Osteocyte (in vitro differentiated cells): ENCODE results near the gene RICTOR. TPM values are rescaled to one million over a fixed set of nuclear protein-coding genes. Genes with fewer than 3 reads are reported as not detected.

Experiments
- DNase-seq: peaks from one replicate; pipeline ENCODE4 v3.0.0; 2021; ENCODE audit warnings: mixed read lengths; ENCODE audit not compliant: unreplicated experiment; ENCODE audit errors: extremely low spot score
- H3K27ac Mint-ChIP-seq: one replicate; pipeline ENCODE4 v1.8.0; 2021; ENCODE audit warnings: mild to moderate bottlenecking, mixed read lengths; ENCODE audit not compliant: unreplicated experiment
- H3K27me3 Mint-ChIP-seq: one replicate; pipeline ENCODE4 v1.8.0; 2021; ENCODE audit warnings: mixed read lengths; ENCODE audit not compliant: unreplicated experiment
- H3K36me3 Mint-ChIP-seq: one replicate; pipeline ENCODE4 v1.8.0; 2021; ENCODE audit warnings: mixed read lengths; ENCODE audit not compliant: unreplicated experiment
- H3K4me1 Mint-ChIP-seq: one replicate; pipeline ENCODE4 v1.8.0; 2021; ENCODE audit warnings: mixed read lengths; ENCODE audit not compliant: unreplicated experiment
- H3K4me3 Mint-ChIP-seq: one replicate; pipeline ENCODE4 v1.8.0; 2021; ENCODE audit warnings: mild to moderate bottlenecking, moderate library complexity, mixed read lengths; ENCODE audit not compliant: unreplicated experiment
- H3K9me3 Mint-ChIP-seq: one replicate; pipeline ENCODE4 v1.8.0; 2021; ENCODE audit warnings: mixed read lengths; ENCODE audit not compliant: unreplicated experiment
- CTCF ChIP-seq: fragments of 200-600 bp; sonication (generic); IDR thresholded peaks from 2 replicates; pipeline ENCODE4 v1.5.0; 2021; ENCODE audit warnings: antibody characterized with exemption, mild to moderate bottlenecking, moderate library complexity
- total RNA-seq: library from RNA; stranded (reverse); gene quantifications from 2 replicates; pipeline ENCODE4 v1.2.1, GENCODE V29; 2021

Gene RICTOR
- total RNA-seq, 1 donor from 2014 or later: 31.2 TPM

GRCh38 chr5:38985909-38986452 lies 88.2 kb downstream of the RICTOR start:
- DNase-seq: no peak
- TF ChIP-seq CTCF: no peak
- Mint-ChIP-seq H3K9me3 (peaks cover 29% of the 10 kb centered on the region), H3K4me1 (no peaks in the 10 kb centered on the region), H3K27me3 (no peaks in the 10 kb centered on the region), H3K36me3 (peaks cover 46% of the 10 kb centered on the region), H3K4me3 (no peak overlapping the region), H3K27ac (no peak overlapping the region)

- H3K27ac Mint-ChIP-seq: no peak overlapping the region
- peaks cover 19% of the 10 kb centered on the region for H3K36me3 Mint-ChIP-seq
- no peak overlapping the region for H3K4me3 Mint-ChIP-seq
- no peaks in the 10 kb centered on the region for H3K27me3 Mint-ChIP-seq
- no peaks in the 10 kb centered on the region for H3K9me3 Mint-ChIP-seq
- no peak for DNase-seq
- H3K4me1 Mint-ChIP-seq: no peaks in the 10 kb centered on the region
- no peak for TF ChIP-seq CTCF
Measured at GRCh38 chr5:38979535-38979934, 94.7 kb downstream of the RICTOR start.

DNA sequence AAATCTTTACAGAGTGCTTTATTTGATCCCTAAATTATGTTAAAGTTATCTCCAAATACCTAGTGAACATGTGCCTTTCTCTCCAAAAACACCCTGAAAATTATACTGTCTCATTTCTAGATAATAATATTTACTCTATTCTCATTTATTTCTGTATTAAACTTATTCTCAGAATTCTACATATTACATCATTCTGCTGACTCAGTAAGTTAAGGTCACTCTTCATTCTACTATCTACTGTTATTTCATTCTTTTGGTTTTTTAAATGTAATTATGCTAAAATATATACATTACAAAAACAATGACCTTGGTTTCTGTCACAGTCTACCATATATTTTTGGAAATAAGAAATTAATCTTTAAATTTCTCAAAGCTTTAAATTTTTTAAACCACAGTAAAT lies 96.2 kb downstream of the RICTOR start:
- no peaks in the 10 kb centered on the region for H3K4me1 Mint-ChIP-seq
- no peak overlapping the region for H3K27ac Mint-ChIP-seq
- no peak overlapping the region for H3K4me3 Mint-ChIP-seq
- DNase-seq: no peak
- H3K27me3 Mint-ChIP-seq: no peaks in the 10 kb centered on the region
- peaks cover 20% of the 10 kb centered on the region for H3K36me3 Mint-ChIP-seq
- H3K9me3 Mint-ChIP-seq: no peaks in the 10 kb centered on the region
- TF ChIP-seq CTCF: no peak

DNA sequence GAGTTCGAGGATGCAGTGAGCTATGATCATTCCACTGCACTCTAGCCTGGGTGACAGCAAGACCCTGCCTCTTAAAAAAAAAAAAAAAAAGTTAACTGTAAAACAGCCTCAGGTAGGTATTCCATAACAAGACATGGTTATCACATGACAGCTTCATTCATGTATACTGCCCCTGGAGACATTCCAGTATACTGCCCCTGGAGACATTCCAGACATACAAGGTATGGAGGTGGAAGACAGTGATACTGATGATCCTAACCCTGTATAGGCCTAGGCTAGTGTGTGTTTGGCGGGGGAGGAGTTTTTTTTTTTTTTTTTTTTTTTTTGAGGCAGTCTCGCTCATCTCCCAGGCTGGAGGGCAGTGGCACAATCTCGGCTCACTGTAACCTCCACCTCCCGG lies 105.5 kb downstream of the RICTOR start:
- Mint-ChIP-seq H3K27ac (no peak overlapping the region), H3K27me3 (no peaks in the 10 kb centered on the region), H3K36me3 (peaks cover 23% of the 10 kb centered on the region), H3K9me3 (no peaks in the 10 kb centered on the region), H3K4me3 (no peak overlapping the region), H3K4me1 (no peaks in the 10 kb centered on the region)
- no peak for DNase-seq
- TF ChIP-seq CTCF: no peak

DNA sequence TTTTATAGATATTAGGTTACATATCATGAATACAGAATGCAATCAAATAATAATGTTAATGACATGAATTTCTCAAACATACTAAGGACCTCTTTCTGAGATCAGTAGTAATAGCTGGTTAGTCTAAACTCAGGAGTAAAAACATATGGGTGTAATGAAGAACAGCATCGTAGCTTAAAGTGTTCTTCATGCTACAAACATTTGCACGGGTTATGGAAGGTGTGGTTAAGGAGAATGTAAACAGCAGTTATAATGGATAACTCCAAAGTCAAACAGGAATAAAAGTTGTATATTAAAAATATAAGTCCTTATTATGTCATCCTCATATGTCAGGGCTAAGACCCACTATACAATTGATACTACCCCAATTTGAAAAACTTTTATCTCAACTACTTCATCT lies 112.5 kb downstream of the RICTOR start:
- H3K4me1 Mint-ChIP-seq: no peaks in the 10 kb centered on the region

More for the DNA sequence above, 112.5 kb downstream of the RICTOR start:
- H3K27me3 Mint-ChIP-seq: no peaks in the 10 kb centered on the region
- no peak for DNase-seq
- H3K4me3 Mint-ChIP-seq: no peak overlapping the region
- H3K9me3 Mint-ChIP-seq: no peaks in the 10 kb centered on the region
- TF ChIP-seq CTCF: no peak
- no peak overlapping the region for H3K27ac Mint-ChIP-seq
- peaks cover 36% of the 10 kb centered on the region for H3K36me3 Mint-ChIP-seq
